ENCODE results near the gene AIMP1.

The AIMP1 gene

DNA sequence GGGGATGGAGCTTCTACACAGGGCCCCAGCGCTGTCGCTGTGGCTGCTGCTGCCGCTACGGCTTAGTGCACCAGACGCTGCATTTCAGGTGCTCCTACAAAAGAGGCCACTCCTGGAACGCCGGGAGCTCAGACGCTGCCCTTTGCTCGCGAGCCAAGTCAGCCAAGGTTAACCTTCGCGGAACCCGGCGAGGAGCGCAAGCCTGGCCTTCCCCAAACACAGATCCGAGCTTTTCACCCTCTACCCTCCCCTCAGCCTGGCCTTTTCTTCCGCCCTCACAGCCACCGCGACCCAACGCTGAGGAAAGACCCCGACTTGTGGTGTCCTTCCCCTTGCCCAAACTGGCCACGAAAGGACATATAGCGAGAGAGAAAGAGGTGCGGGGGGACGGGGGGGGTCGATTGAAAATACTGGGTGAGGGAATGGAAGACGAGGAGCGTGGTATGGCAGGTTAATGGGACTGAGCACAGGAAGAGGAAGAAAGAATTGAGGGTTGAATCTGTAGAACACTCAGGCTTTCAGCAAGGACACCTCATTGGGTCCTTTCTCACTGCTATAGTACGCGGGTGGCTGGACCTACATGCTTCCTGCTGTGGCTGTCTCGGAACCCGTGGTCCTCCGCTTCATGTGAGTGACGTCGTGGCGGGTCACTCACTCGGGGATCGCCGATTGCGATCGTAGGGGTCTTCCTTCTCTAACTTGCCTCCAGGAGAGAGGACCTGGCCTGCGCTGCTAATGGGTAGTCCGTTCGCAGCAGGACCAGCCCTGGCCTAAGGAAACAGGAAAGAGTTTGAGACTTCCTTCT lies at the start of gene AIMP1, which contains the start of gene TBCK:
Gene AIMP1 (plus strand): TSS at position 583 of the 805 bp plus-strand sequence. CDS start 8,460 bp downstream, outside the sequence.
Gene TBCK (minus strand): TSS at position 242 of the 805 bp plus-strand sequence. CDS start 7,249 bp downstream, outside the sequence.
- no peak within 1 kb of the TSS for H3K27ac Mint-ChIP-seq
- peak within 1 kb of the TSS; percentile 69 for H3K4me3 Mint-ChIP-seq
- peaks cover 11% of the 10 kb centered on the region for H3K36me3 Mint-ChIP-seq (ENCODE audit: low read depth)
- H3K9me3 Mint-ChIP-seq, result no peaks in the 10 kb centered on the region
- no peaks in the 10 kb centered on the region for H3K27me3 Mint-ChIP-seq
- intact Hi-C loops (cut with micrococcal nuclease), result loop anchor here (5.0 kb wide), 1 partner anchor 609 kb away; the partner anchor contains the start of genes GSTCD and INTS12
- H3K4me1 Mint-ChIP-seq (ENCODE audit: low read depth), result peaks cover 16% of the 10 kb centered on the region

GRCh38 chr4:106268786-106269185 lies 47.6 kb upstream of the AIMP1 start:
- intact Hi-C loops (cut with micrococcal nuclease), result no loop called here
- Mint-ChIP-seq H3K4me1 (ENCODE audit: low read depth) (no peaks in the 10 kb centered on the region), H3K27ac (no peak overlapping the region), H3K4me3 (no peak overlapping the region), H3K9me3 (no peaks in the 10 kb centered on the region), H3K27me3 (no peaks in the 10 kb centered on the region), H3K36me3 (ENCODE audit: low read depth) (no peaks in the 10 kb centered on the region)

- intact Hi-C loops (cut with micrococcal nuclease), result no loop called here
These were observed 46.6 kb upstream of the AIMP1 start for GRCh38 chr4:106269711-106270110.

GRCh38 chr4:106270736-106271135 lies 45.6 kb upstream of the AIMP1 start:
- intact Hi-C loops (cut with micrococcal nuclease), result no loop called here
- H3K27me3 Mint-ChIP-seq, result no peaks in the 10 kb centered on the region
- no peaks in the 10 kb centered on the region for H3K9me3 Mint-ChIP-seq
- no peak overlapping the region for H3K27ac Mint-ChIP-seq
- no peaks in the 10 kb centered on the region for H3K4me1 Mint-ChIP-seq (ENCODE audit: low read depth)
- peaks cover 7% of the 10 kb centered on the region for H3K36me3 Mint-ChIP-seq (ENCODE audit: low read depth)
- H3K4me3 Mint-ChIP-seq, result no peak overlapping the region

More at GRCh38 chr4:106269711-106270110, 46.6 kb upstream of the AIMP1 start:
- Mint-ChIP-seq H3K4me1 (ENCODE audit: low read depth) (no peaks in the 10 kb centered on the region), H3K9me3 (no peaks in the 10 kb centered on the region), H3K4me3 (no peak overlapping the region), H3K27ac (no peak overlapping the region), H3K27me3 (no peaks in the 10 kb centered on the region), H3K36me3 (ENCODE audit: low read depth) (peaks cover 5% of the 10 kb centered on the region)

GRCh38 chr4:106273831-106274230 lies 42.5 kb upstream of the AIMP1 start:
- no peak overlapping the region for H3K4me3 Mint-ChIP-seq
- no peaks in the 10 kb centered on the region for H3K27me3 Mint-ChIP-seq
- no peaks in the 10 kb centered on the region for H3K9me3 Mint-ChIP-seq
- H3K4me1 Mint-ChIP-seq (ENCODE audit: low read depth), result no peaks in the 10 kb centered on the region
- H3K27ac Mint-ChIP-seq, result no peak overlapping the region
- H3K36me3 Mint-ChIP-seq (ENCODE audit: low read depth), result peaks cover 7% of the 10 kb centered on the region
- intact Hi-C loops (cut with micrococcal nuclease), result no loop called here

DNA sequence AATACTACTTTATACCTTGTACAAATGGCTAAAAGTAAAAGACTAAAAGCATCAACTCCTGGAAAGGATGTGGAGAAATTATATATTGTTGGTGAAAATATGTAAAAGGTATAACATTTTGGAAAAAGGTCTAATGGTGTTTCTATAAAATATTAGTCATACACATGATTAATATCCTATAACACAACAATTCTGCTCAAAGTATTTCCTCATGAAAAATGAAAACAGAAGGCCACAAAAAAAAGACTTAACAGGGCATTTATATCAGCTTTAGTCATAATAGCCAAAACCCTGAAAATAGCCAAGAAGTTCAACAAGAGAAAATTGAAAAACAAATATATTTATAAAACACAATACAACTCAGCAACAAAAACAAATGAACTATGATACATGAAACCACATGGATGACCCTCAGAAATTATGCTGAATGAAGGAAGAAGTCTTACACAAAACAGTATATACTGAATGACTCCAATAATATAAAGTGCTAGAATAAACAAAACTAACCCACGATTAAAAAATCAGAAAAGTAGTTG lies 39.1 kb upstream of the AIMP1 start:
- no peaks in the 10 kb centered on the region for H3K27me3 Mint-ChIP-seq
- no peak overlapping the region for H3K4me3 Mint-ChIP-seq
- no peaks in the 10 kb centered on the region for H3K9me3 Mint-ChIP-seq
- peaks cover 7% of the 10 kb centered on the region for H3K36me3 Mint-ChIP-seq (ENCODE audit: low read depth)
- intact Hi-C loops (cut with micrococcal nuclease), result no loop called here
- H3K27ac Mint-ChIP-seq, result no peak overlapping the region
- no peaks in the 10 kb centered on the region for H3K4me1 Mint-ChIP-seq (ENCODE audit: low read depth)

DNA sequence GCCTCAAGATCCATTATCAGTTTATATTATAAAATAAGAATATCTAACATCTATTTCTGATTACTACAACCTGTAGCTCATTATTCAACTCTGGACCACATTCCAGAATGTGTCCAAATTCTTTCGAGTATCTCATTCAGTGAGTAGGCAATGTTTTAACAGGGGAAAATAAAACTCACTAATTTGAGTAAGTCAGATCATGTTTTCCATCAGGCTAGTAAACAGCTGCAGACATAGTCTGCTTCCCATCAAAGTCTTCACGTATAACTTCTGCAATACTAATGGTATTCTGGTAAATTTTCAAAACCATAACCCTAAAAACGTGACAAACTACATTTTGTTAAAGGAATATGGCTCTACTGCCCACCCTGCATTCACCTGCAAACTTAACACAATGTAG lies 32.1 kb upstream of the AIMP1 start:
- Mint-ChIP-seq H3K9me3 (no peaks in the 10 kb centered on the region), H3K27me3 (no peaks in the 10 kb centered on the region), H3K4me1 (ENCODE audit: low read depth) (no peaks in the 10 kb centered on the region), H3K27ac (no peak overlapping the region), H3K36me3 (ENCODE audit: low read depth) (peaks cover 35% of the 10 kb centered on the region), H3K4me3 (no peak overlapping the region)
- intact Hi-C loops (cut with micrococcal nuclease), result no loop called here

GRCh38 chr4:106286611-106287010 lies 29.7 kb upstream of the AIMP1 start:
- no peaks in the 10 kb centered on the region for H3K4me1 Mint-ChIP-seq (ENCODE audit: low read depth)
- intact Hi-C loops (cut with micrococcal nuclease), result no loop called here
- peaks cover 47% of the 10 kb centered on the region for H3K36me3 Mint-ChIP-seq (ENCODE audit: low read depth)
- H3K27me3 Mint-ChIP-seq, result no peaks in the 10 kb centered on the region
- no peaks in the 10 kb centered on the region for H3K9me3 Mint-ChIP-seq
- no peak overlapping the region for H3K27ac Mint-ChIP-seq
- no peak overlapping the region for H3K4me3 Mint-ChIP-seq

DNA sequence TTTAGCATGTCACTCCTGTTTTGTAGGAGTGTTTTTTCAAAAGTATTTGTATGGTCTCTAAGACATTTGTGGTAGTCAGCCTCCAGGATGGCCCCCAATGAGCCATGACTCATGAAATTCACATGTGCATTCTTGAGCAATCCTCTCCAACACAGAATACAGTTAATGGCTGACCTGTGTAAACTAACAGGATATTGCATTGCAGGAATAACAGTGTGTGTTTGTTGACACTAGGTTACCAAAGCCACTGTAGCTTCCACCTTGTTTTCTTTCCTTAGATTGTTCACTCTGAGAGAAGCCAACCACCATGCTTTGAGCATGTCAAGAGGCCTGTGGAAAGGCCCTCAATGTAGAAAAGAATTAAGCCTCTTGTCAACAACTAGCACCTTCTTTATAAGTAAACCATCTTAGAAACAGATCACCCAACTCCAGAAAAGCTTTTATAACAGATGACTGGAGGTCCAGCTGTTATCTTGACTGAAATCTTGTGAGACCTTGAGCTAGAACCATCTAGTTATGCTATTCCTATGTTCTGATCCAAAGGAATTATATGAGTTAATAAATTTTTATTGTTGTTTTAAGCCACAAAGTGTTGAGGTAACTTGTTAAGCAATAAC lies 28.9 kb upstream of the AIMP1 start:
- Mint-ChIP-seq H3K27me3 (no peaks in the 10 kb centered on the region), H3K4me1 (ENCODE audit: low read depth) (no peaks in the 10 kb centered on the region), H3K27ac (no peak overlapping the region), H3K9me3 (no peaks in the 10 kb centered on the region), H3K4me3 (no peak overlapping the region), H3K36me3 (ENCODE audit: low read depth) (peaks cover 55% of the 10 kb centered on the region)
- intact Hi-C loops (cut with micrococcal nuclease), result no loop called here

- no peaks in the 10 kb centered on the region for H3K9me3 Mint-ChIP-seq
- intact Hi-C loops (cut with micrococcal nuclease), result no loop called here
- H3K36me3 Mint-ChIP-seq (ENCODE audit: low read depth), result peaks cover 63% of the 10 kb centered on the region
- H3K27me3 Mint-ChIP-seq, result no peaks in the 10 kb centered on the region
- H3K4me3 Mint-ChIP-seq, result no peak overlapping the region
- H3K27ac Mint-ChIP-seq, result no peak overlapping the region
- no peaks in the 10 kb centered on the region for H3K4me1 Mint-ChIP-seq (ENCODE audit: low read depth)
These were observed 26.6 kb upstream of the AIMP1 start for GRCh38 chr4:106289737-106290136.

DNA sequence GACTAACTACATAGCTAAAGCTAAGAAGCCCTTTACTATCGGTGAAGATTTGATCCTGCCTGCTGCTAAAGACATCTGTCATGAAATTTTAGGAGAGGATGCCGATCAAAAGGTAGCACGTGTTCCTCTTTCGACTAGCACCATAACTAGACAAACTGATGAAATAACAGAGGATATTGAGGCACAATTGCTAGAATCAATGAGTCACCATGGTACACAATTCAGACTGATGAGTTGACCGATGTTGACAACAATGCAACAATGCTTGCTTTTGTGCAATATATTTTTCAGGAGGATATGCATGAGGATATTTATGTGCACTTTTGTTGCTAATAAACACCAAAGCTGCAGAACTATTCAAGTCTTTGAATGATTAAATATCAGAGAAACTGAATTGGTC lies 24.7 kb upstream of the AIMP1 start:
- no peak overlapping the region for H3K27ac Mint-ChIP-seq
- no peaks in the 10 kb centered on the region for H3K4me1 Mint-ChIP-seq (ENCODE audit: low read depth)
- H3K27me3 Mint-ChIP-seq, result no peaks in the 10 kb centered on the region
- peaks cover 73% of the 10 kb centered on the region for H3K36me3 Mint-ChIP-seq (ENCODE audit: low read depth)
- no peaks in the 10 kb centered on the region for H3K9me3 Mint-ChIP-seq
- H3K4me3 Mint-ChIP-seq, result no peak overlapping the region
- intact Hi-C loops (cut with micrococcal nuclease), result no loop called here

GRCh38 chr4:106294062-106294461 lies 22.3 kb upstream of the AIMP1 start:
- H3K4me3 Mint-ChIP-seq, result no peak overlapping the region

DNA sequence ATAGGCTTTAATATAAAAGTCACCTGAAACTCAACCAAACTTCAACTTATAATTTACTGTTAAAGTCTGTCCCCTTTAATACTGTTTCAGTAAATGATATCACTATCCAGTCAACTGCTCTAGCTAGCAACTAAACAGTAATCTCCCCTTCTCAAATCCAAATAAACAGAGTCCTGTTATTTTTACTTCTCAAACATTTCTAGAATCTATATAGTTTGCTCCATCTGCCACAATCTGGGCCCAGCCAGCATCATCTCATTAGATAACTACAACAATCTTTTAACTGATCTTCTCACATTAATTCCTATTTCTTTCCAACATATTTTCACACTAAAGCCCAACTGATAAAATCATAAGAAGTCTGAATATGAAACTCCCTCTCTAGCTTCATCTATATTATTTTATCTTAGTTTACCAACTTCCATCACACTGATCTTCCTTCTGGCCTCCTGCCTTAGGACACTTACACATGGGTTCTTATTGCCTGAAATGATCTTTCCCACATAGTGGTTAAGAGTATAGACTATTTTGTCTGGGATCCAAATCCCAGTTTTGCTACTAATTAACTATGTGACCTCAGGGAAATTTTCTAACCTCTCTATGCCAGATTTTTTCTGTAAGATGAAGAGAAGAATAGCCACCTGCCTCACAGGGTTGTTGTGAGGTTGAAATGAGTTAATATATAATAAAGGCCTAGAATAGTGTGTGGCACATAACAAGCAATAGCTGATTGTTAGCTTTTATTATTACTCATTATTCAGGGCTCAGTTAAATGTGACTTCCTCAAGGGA lies 18.9 kb upstream of the AIMP1 start:
- Mint-ChIP-seq H3K4me1 (ENCODE audit: low read depth) (peaks cover 5% of the 10 kb centered on the region), H3K27me3 (no peaks in the 10 kb centered on the region), H3K4me3 (no peak overlapping the region), H3K36me3 (ENCODE audit: low read depth) (peaks cover 70% of the 10 kb centered on the region), H3K27ac (no peak overlapping the region), H3K9me3 (peaks cover 9% of the 10 kb centered on the region)
- intact Hi-C loops (cut with micrococcal nuclease), result no loop called here

More at GRCh38 chr4:106294062-106294461, 22.3 kb upstream of the AIMP1 start:
- intact Hi-C loops (cut with micrococcal nuclease), result no loop called here
- peaks cover 68% of the 10 kb centered on the region for H3K36me3 Mint-ChIP-seq (ENCODE audit: low read depth)
- H3K27me3 Mint-ChIP-seq, result no peaks in the 10 kb centered on the region
- H3K27ac Mint-ChIP-seq, result no peak overlapping the region
- no peaks in the 10 kb centered on the region for H3K4me1 Mint-ChIP-seq (ENCODE audit: low read depth)
- no peaks in the 10 kb centered on the region for H3K9me3 Mint-ChIP-seq

- Mint-ChIP-seq H3K27me3 (no peaks in the 10 kb centered on the region), H3K27ac (no peak overlapping the region), H3K9me3 (peaks cover 9% of the 10 kb centered on the region), H3K36me3 (ENCODE audit: low read depth) (peaks cover 70% of the 10 kb centered on the region), H3K4me1 (ENCODE audit: low read depth) (peaks cover 5% of the 10 kb centered on the region), H3K4me3 (no peak overlapping the region)
- intact Hi-C loops (cut with micrococcal nuclease), result no loop called here
These were observed 16.4 kb upstream of the AIMP1 start for GRCh38 chr4:106299977-106300376.
